ENCODE results near the gene SMC1A. TPM values are rescaled to one million over a fixed set of nuclear protein-coding genes. Genes with fewer than 3 reads are reported as not detected.
"Not testable (repeated sequence)": the region's sequence is repeated elsewhere in the genome, so short reads cannot be mapped to it uniquely, and the experiment has no call there.

The SMC1A gene
- polyA plus RNA-seq, 1 experiment, result 25.3 TPM

- DNase-seq (ENCODE audit: low read depth, low spot score), result no peak
- POLR2A ChIA-PET, result no interaction called here
- Histone ChIP-seq H3K27ac (ENCODE audit: low read depth, low read length) (no peak overlapping the region), H3K27me3 (ENCODE audit: control insufficient read depth, insufficient read depth, low read length) (no peaks in the 10 kb centered on the region), H3K9me3 (ENCODE audit: control insufficient read depth, insufficient read depth, low read length) (no peaks in the 10 kb centered on the region), H3K4me3 (ENCODE audit: low read depth, low read length) (no peak overlapping the region)
- no peak for TF ChIP-seq CTCF (IDR thresholded peaks at IDR 0.05; ENCODE audit: low read depth, low read length)
- CTCF ChIA-PET, result no interaction called here
Observed at GRCh38 chrX:53376888-53377287, 45.6 kb downstream of the SMC1A start.

GRCh38 chrX:53374923-53375322, 47.5 kb downstream of the SMC1A start:
- POLR2A ChIA-PET, result no interaction called here
- no peaks in the 10 kb centered on the region for H3K9me3 ChIP-seq (ENCODE audit: control insufficient read depth, insufficient read depth, low read length)
- no peak for DNase-seq (ENCODE audit: low read depth, low spot score)
- no peak overlapping the region for H3K27ac ChIP-seq (ENCODE audit: low read depth, low read length)
- CTCF ChIA-PET, result no interaction called here
- no peak for TF ChIP-seq CTCF (IDR thresholded peaks at IDR 0.05; ENCODE audit: low read depth, low read length)
- H3K27me3 ChIP-seq (ENCODE audit: control insufficient read depth, insufficient read depth, low read length), result no peaks in the 10 kb centered on the region
- H3K4me3 ChIP-seq (ENCODE audit: low read depth, low read length), result no peak overlapping the region

DNA sequence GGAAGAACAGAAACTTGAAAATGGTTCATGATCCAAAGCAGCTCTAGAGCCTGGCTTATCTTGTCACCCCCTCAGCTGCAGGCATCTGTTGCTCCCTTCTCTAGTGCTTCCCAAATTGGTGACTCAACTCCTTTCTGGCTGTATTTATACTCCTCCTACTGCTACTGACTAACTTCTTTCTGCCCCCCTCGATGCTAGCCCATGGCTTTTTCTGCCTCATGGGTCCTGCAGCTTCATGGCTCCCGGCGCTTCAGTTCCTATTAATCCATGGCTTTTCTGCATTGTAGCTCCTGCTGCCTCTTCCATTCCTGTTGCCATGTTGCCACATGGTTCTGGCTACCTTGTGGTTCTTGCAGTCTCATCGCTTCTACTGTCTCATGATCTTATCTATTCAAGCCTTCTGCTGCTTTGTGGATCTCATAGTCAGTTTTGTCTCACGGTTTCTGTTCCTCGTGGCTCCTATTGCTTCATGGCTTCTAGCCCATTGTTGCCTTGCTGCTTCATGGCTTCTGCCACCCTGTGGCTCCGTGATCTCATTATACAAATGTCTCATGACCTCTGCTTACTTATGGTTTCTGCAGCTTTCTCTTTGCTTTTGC, 48.1 kb downstream of the SMC1A start:
- POLR2A ChIA-PET, result no interaction called here
- Histone ChIP-seq H3K4me3 (ENCODE audit: low read depth, low read length) (no peak overlapping the region), H3K27me3 (ENCODE audit: control insufficient read depth, insufficient read depth, low read length) (no peaks in the 10 kb centered on the region), H3K9me3 (ENCODE audit: control insufficient read depth, insufficient read depth, low read length) (no peaks in the 10 kb centered on the region), H3K27ac (ENCODE audit: low read depth, low read length) (no peak overlapping the region)
- DNase-seq (ENCODE audit: low read depth, low spot score), result no peak
- TF ChIP-seq CTCF (IDR thresholded peaks at IDR 0.05; ENCODE audit: low read depth, low read length), result no peak
- CTCF ChIA-PET, result no interaction called here

DNA sequence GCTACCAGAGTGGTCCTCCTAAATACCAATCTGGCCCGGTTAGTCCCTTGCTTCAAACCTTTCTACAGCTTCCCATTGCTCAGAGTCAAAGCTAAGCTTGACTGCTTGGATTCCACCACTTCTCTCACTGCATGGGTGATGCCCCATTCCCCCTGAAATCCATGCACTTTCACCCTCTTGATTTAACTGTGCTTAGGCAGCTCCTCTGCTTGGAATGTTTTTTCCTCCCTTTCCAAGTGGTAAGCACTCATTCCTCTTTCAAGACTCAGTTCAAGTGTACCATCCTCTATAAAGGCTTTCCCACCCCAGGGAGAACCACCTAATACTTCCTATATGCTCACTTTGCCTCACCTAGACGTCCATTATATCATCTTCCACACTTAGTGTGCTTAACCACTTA, 49.1 kb downstream of the SMC1A start:
- Histone ChIP-seq H3K4me3 (ENCODE audit: low read depth, low read length) (no peak overlapping the region), H3K27me3 (ENCODE audit: control insufficient read depth, insufficient read depth, low read length) (no peaks in the 10 kb centered on the region), H3K27ac (ENCODE audit: low read depth, low read length) (no peak overlapping the region), H3K9me3 (ENCODE audit: control insufficient read depth, insufficient read depth, low read length) (no peaks in the 10 kb centered on the region)
- CTCF ChIA-PET, result no interaction called here
- no peak for DNase-seq (ENCODE audit: low read depth, low spot score)
- POLR2A ChIA-PET, result no interaction called here
- no peak for TF ChIP-seq CTCF (IDR thresholded peaks at IDR 0.05; ENCODE audit: low read depth, low read length)

DNA sequence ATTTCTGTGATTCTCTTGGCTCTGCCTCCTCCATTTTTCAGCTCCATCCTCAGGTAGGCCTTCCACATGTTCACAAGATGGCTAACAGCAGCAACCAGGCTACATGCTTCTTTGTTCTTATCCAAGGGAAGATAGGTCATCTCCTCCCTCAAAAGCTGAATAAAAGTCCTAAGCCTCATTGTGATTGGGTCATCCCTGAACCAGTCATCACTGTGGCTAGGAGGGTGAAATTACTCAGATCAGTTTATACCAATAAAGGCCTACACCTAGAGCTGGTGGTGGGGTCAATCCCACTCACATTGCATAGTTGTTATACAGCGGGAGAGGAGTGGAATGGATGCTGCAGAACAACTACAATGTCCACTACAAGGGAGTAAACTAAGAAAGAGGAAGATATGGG, 56.0 kb downstream of the SMC1A start:
- H3K9me3 ChIP-seq (ENCODE audit: control insufficient read depth, insufficient read depth, low read length); DNase-seq (ENCODE audit: low read depth, low spot score); H3K4me3 ChIP-seq (ENCODE audit: low read depth, low read length); H3K27ac ChIP-seq (ENCODE audit: low read depth, low read length); CTCF ChIA-PET; H3K27me3 ChIP-seq (ENCODE audit: control insufficient read depth, insufficient read depth, low read length); POLR2A ChIA-PET: not testable (repeated sequence)

GRCh38 chrX:53362449-53362848, 60.0 kb downstream of the SMC1A start:
- no peak overlapping the region for H3K4me3 ChIP-seq (ENCODE audit: low read depth, low read length)
- no peak for DNase-seq (ENCODE audit: low read depth, low spot score)
- no peak overlapping the region for H3K27ac ChIP-seq (ENCODE audit: low read depth, low read length)
- ChIA-PET POLR2A (no interaction called here), CTCF (interaction anchor here (0.6 kb wide), 1 partner anchor 35 kb away, joined by 3 read pairs; no protein-coding TSS in a partner anchor)
- no peak for TF ChIP-seq CTCF (IDR thresholded peaks at IDR 0.05; ENCODE audit: low read depth, low read length)
- H3K27me3 ChIP-seq (ENCODE audit: control insufficient read depth, insufficient read depth, low read length), result no peaks in the 10 kb centered on the region
- H3K9me3 ChIP-seq (ENCODE audit: control insufficient read depth, insufficient read depth, low read length), result no peaks in the 10 kb centered on the region

Measured in AG04450 (cell line).